ENCODE data around the gene RSRP1. TPM values are rescaled to one million over a fixed set of nuclear protein-coding genes. Genes with fewer than 3 reads are reported as not detected.

RSRP1 gene
- total and polyA plus RNA-seq, 2 of the 13 experiments (the other 11 are each of a cell fraction or from before 2014, with no cell fraction given) = 43.9 to 52.8 TPM

DNA sequence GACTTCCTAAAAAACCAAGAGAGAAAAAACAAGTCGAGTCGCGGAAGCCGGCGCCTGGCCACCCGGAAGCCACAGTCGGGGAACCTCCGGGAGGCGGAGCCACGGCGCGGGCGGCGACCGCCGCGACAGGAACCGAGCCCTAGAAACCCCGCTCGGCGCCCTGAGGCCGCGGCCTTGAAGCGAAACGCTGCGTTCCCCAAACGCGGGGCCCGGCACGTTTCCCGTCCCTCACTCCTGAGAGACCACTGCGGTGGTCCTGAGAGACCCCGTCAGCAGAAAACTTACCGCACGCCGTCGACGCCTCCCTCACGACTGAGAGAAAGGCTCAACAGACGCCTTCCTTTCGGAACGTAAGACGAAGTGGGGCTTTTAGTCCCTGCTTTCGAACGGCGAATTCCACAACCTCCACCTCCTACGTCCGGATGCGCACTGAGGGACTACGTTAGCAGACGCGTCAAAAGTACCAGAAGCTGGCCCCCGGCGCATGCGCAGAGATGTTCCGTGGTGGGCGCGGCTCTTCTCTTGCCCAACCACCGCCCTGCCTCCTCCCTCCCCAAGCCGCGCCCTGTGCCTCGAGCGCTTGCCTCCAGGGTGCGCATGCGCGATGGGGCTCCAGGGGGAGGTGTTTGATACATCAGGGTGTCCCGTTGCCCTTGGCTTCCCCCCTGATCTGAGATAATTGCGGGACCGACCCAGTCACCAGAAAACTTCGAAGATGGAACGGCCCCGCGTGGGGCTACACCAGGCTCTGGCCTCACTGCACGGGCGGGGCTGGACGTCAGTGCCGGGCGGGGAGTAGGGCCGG lies at the start of gene RSRP1 (continued):
- TF ChIP-seq RFXANK (CRISPR knock-in tag; IDR thresholded peaks at IDR 0.05) (no peak), ATAD3A (CRISPR knock-in tag; IDR thresholded peaks at IDR 0.05) (peak; percentile 73; the same call in 1 of the 2 replicates), ELF3 (CRISPR knock-in tag; IDR thresholded peaks at IDR 0.05) (peak; percentile 78), ZSCAN31 (CRISPR knock-in tag; IDR thresholded peaks at IDR 0.05; ENCODE audit: low read depth) (peak; percentile 57), ZNF496 (CRISPR knock-in tag; IDR thresholded peaks at IDR 0.05; ENCODE audit: insufficient replicate concordance) (no peak), HMG20B (CRISPR knock-in tag; conservative IDR thresholded peaks at IDR 0.05) (peak; percentile 32; the same call in 1 of the 2 replicates), MED13 (CRISPR knock-in tag; IDR thresholded peaks at IDR 0.05) (0 out of 2 replicates have a peak, but pooled peaks have one; percentile 12), ZNF747 (CRISPR knock-in tag; IDR thresholded peaks at IDR 0.05; ENCODE audit: borderline replicate concordance) (no peak; the same call in 1 of the 2 replicates), ZNF816 (CRISPR knock-in tag; IDR thresholded peaks at IDR 0.05; ENCODE audit: borderline replicate concordance) (peak; percentile 91; the same call in 1 of the 2 replicates), ZNF839 (CRISPR knock-in tag; IDR thresholded peaks at IDR 0.05; ENCODE audit: borderline replicate concordance) (no peak)
- TF ChIP-seq, protein P1, sequence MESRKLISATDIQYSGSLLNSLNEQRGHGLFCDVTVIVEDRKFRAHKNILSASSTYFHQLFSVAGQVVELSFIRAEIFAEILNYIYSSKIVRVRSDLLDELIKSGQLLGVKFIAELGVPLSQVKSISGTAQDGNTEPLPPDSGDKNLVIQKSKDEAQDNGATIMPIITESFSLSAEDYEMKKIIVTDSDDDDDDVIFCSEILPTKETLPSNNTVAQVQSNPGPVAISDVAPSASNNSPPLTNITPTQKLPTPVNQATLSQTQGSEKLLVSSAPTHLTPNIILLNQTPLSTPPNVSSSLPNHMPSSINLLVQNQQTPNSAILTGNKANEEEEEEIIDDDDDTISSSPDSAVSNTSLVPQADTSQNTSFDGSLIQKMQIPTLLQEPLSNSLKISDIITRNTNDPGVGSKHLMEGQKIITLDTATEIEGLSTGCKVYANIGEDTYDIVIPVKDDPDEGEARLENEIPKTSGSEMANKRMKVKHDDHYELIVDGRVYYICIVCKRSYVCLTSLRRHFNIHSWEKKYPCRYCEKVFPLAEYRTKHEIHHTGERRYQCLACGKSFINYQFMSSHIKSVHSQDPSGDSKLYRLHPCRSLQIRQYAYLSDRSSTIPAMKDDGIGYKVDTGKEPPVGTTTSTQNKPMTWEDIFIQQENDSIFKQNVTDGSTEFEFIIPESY (CRISPR knock-in tag; IDR thresholded peaks at IDR 0.05) = peak; percentile 40; the same call in 1 of the 2 replicates
- TF ChIP-seq, protein P2, sequence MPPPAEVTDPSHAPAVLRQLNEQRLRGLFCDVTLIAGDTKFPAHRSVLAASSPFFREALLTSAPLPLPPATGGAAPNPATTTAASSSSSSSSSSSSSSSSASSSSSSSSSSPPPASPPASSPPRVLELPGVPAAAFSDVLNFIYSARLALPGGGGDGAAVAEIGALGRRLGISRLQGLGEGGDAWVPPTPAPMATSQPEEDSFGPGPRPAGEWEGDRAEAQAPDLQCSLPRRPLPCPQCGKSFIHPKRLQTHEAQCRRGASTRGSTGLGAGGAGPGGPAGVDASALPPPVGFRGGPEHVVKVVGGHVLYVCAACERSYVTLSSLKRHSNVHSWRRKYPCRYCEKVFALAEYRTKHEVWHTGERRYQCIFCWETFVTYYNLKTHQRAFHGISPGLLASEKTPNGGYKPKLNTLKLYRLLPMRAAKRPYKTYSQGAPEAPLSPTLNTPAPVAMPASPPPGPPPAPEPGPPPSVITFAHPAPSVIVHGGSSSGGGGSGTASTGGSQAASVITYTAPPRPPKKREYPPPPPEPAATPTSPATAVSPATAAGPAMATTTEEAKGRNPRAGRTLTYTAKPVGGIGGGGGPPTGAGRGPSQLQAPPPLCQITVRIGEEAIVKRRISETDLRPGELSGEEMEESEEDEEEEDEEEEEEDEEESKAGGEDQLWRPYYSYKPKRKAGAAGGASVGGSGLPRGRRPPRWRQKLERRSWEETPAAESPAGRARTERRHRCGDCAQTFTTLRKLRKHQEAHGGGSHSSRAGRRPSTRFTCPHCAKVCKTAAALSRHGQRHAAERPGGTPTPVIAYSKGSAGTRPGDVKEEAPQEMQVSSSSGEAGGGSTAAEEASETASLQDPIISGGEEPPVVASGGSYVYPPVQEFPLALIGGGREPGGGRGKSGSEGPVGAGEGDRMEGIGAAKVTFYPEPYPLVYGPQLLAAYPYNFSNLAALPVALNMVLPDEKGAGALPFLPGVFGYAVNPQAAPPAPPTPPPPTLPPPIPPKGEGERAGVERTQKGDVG (CRISPR knock-in tag; IDR thresholded peaks at IDR 0.05; ENCODE audit: borderline replicate concordance) = peak; percentile 47
- TF ChIP-seq, protein P3, sequence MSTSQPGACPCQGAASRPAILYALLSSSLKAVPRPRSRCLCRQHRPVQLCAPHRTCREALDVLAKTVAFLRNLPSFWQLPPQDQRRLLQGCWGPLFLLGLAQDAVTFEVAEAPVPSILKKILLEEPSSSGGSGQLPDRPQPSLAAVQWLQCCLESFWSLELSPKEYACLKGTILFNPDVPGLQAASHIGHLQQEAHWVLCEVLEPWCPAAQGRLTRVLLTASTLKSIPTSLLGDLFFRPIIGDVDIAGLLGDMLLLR (CRISPR knock-in tag; IDR thresholded peaks at IDR 0.05) = no peak
- TF ChIP-seq, protein P4, sequence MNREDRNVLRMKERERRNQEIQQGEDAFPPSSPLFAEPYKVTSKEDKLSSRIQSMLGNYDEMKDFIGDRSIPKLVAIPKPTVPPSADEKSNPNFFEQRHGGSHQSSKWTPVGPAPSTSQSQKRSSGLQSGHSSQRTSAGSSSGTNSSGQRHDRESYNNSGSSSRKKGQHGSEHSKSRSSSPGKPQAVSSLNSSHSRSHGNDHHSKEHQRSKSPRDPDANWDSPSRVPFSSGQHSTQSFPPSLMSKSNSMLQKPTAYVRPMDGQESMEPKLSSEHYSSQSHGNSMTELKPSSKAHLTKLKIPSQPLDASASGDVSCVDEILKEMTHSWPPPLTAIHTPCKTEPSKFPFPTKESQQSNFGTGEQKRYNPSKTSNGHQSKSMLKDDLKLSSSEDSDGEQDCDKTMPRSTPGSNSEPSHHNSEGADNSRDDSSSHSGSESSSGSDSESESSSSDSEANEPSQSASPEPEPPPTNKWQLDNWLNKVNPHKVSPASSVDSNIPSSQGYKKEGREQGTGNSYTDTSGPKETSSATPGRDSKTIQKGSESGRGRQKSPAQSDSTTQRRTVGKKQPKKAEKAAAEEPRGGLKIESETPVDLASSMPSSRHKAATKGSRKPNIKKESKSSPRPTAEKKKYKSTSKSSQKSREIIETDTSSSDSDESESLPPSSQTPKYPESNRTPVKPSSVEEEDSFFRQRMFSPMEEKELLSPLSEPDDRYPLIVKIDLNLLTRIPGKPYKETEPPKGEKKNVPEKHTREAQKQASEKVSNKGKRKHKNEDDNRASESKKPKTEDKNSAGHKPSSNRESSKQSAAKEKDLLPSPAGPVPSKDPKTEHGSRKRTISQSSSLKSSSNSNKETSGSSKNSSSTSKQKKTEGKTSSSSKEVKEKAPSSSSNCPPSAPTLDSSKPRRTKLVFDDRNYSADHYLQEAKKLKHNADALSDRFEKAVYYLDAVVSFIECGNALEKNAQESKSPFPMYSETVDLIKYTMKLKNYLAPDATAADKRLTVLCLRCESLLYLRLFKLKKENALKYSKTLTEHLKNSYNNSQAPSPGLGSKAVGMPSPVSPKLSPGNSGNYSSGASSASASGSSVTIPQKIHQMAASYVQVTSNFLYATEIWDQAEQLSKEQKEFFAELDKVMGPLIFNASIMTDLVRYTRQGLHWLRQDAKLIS (CRISPR knock-in tag; IDR thresholded peaks at IDR 0.05) = peak; percentile 87
- TF ChIP-seq, protein P5, sequence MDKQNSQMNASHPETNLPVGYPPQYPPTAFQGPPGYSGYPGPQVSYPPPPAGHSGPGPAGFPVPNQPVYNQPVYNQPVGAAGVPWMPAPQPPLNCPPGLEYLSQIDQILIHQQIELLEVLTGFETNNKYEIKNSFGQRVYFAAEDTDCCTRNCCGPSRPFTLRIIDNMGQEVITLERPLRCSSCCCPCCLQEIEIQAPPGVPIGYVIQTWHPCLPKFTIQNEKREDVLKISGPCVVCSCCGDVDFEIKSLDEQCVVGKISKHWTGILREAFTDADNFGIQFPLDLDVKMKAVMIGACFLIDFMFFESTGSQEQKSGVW (CRISPR knock-in tag; IDR thresholded peaks at IDR 0.05; ENCODE audit: borderline replicate concordance) = no peak
- TF ChIP-seq, protein P6, sequence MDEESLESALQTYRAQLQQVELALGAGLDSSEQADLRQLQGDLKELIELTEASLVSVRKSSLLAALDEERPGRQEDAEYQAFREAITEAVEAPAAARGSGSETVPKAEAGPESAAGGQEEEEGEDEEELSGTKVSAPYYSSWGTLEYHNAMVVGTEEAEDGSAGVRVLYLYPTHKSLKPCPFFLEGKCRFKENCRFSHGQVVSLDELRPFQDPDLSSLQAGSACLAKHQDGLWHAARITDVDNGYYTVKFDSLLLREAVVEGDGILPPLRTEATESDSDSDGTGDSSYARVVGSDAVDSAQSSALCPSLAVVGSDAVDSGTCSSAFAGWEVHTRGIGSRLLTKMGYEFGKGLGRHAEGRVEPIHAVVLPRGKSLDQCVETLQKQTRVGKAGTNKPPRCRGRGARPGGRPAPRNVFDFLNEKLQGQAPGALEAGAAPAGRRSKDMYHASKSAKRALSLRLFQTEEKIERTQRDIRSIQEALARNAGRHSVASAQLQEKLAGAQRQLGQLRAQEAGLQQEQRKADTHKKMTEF (CRISPR knock-in tag; IDR thresholded peaks at IDR 0.05) = peak; percentile 86; the same call in 1 of the 2 replicates
